Calu3 (cell line): ENCODE results near the gene MTUS2. TPM values are rescaled to one million over a fixed set of nuclear protein-coding genes. Genes with fewer than 3 reads are reported as not detected.

Experiments used
- BruUV-seq: library from RNA; stranded (reverse); fragments of 400-500 nt; replicated peaks from 2 replicates; lab custom pipeline; 2021; lab: Mats Ljungman, UMichigan
- CTCF ChIA-PET: fragments of 300-600 bp; sonication (Branson Sonifier 250); formaldehyde crosslinking; loops from one replicate; lab custom pipeline; 2022; ENCODE audit warnings: antibody characterized with exemption; lab: Charles Lee
- DNase-seq: peaks from one replicate; pipeline ENCODE4 v3.0.0; 2022
- H3K27ac Mint-ChIP-seq: one replicate; pipeline ENCODE4 v1.8.0; 2022; ENCODE audit warnings: mixed read lengths; ENCODE audit not compliant: unreplicated experiment
- H3K27me3 Mint-ChIP-seq: one replicate; pipeline ENCODE4 v1.8.0; 2022; ENCODE audit warnings: mixed read lengths; ENCODE audit not compliant: unreplicated experiment
- H3K36me3 Mint-ChIP-seq: one replicate; pipeline ENCODE4 v1.8.0; 2022; ENCODE audit warnings: mild to moderate bottlenecking, moderate library complexity, mixed read lengths; ENCODE audit not compliant: insufficient read depth, unreplicated experiment
- H3K4me1 Mint-ChIP-seq: one replicate; pipeline ENCODE4 v1.8.0; 2022; ENCODE audit warnings: mild to moderate bottlenecking, low read depth, mixed read lengths; ENCODE audit not compliant: unreplicated experiment
- H3K4me3 Mint-ChIP-seq: one replicate; pipeline ENCODE4 v1.8.0; 2022; ENCODE audit warnings: mild to moderate bottlenecking, low read depth, moderate library complexity, mixed read lengths; ENCODE audit not compliant: unreplicated experiment
- H3K9me3 Mint-ChIP-seq: one replicate; pipeline ENCODE4 v1.8.0; 2022; ENCODE audit warnings: low read depth, mixed read lengths; ENCODE audit not compliant: unreplicated experiment
- CTCF ChIP-seq: fragments of 200-600 bp; IDR thresholded peaks from one replicate; pipeline ENCODE4 v1.8.0; 2022; ENCODE audit warnings: antibody characterized with exemption; ENCODE audit not compliant: unreplicated experiment
- intact Hi-C: fragments of 100-400 bp; cut with micrococcal nuclease; formaldehyde crosslinking; loops from one replicate; pipeline ENCODE4 v1.10.0; 2022; ENCODE audit not compliant: unreplicated experiment
- total RNA-seq: library from RNA; stranded (reverse); gene quantifications from 2 replicates; pipeline ENCODE4 v1.2.3, GENCODE V29; 2022

MTUS2 gene
- total RNA-seq, 1 experiment from 2014 or later, result not detected

GRCh38 chr13:29140277-29140676, 320.1 kb downstream of the MTUS2 start:
- Mint-ChIP-seq H3K36me3 (no peaks in the 10 kb centered on the region), H3K27ac (no peak overlapping the region), H3K4me3 (no peak overlapping the region), H3K27me3 (no peaks in the 10 kb centered on the region), H3K4me1 (no peaks in the 10 kb centered on the region), H3K9me3 (peaks cover 12% of the 10 kb centered on the region)
- CTCF ChIA-PET, result no interaction called here
- BruUV-seq, result no TSS peak
- no peak for DNase-seq
- no peak for TF ChIP-seq CTCF
- intact Hi-C loops, result no loop called here

- peaks cover 3% of the 10 kb centered on the region for H3K9me3 Mint-ChIP-seq
- intact Hi-C loops, result no loop called here
- CTCF ChIA-PET, result no interaction called here
These were observed 323.7 kb downstream of the MTUS2 start for GRCh38 chr13:29143847-29144246.

GRCh38 chr13:29154390-29154789, 334.3 kb downstream of the MTUS2 start:
- no TSS peak for BruUV-seq
- CTCF ChIA-PET, result no interaction called here
- no peak for DNase-seq
- intact Hi-C loops, result no loop called here
- H3K4me3 Mint-ChIP-seq, result no peak overlapping the region
- TF ChIP-seq CTCF, result no peak
- peaks cover 9% of the 10 kb centered on the region for H3K9me3 Mint-ChIP-seq
- no peaks in the 10 kb centered on the region for H3K36me3 Mint-ChIP-seq
- no peaks in the 10 kb centered on the region for H3K27me3 Mint-ChIP-seq
- H3K4me1 Mint-ChIP-seq, result no peaks in the 10 kb centered on the region
- no peak overlapping the region for H3K27ac Mint-ChIP-seq

More at GRCh38 chr13:29143847-29144246, 323.7 kb downstream of the MTUS2 start:
- H3K4me1 Mint-ChIP-seq, result no peaks in the 10 kb centered on the region
- no peak overlapping the region for H3K27ac Mint-ChIP-seq
- no peaks in the 10 kb centered on the region for H3K36me3 Mint-ChIP-seq
- TF ChIP-seq CTCF, result no peak
- no peak overlapping the region for H3K4me3 Mint-ChIP-seq
- no peaks in the 10 kb centered on the region for H3K27me3 Mint-ChIP-seq
- BruUV-seq, result no TSS peak
- no peak for DNase-seq

GRCh38 chr13:29156136-29156535, 336.0 kb downstream of the MTUS2 start:
- TF ChIP-seq CTCF, result no peak
- no peaks in the 10 kb centered on the region for H3K4me1 Mint-ChIP-seq
- H3K36me3 Mint-ChIP-seq, result no peaks in the 10 kb centered on the region
- no peak overlapping the region for H3K4me3 Mint-ChIP-seq
- H3K27ac Mint-ChIP-seq, result no peak overlapping the region
- peaks cover 9% of the 10 kb centered on the region for H3K9me3 Mint-ChIP-seq
- BruUV-seq, result no TSS peak
- no peaks in the 10 kb centered on the region for H3K27me3 Mint-ChIP-seq
- intact Hi-C loops, result no loop called here
- DNase-seq, result no peak
- CTCF ChIA-PET, result no interaction called here

GRCh38 chr13:29159871-29160270, 339.7 kb downstream of the MTUS2 start:
- no peak for DNase-seq
- CTCF ChIA-PET, result no interaction called here
- H3K27ac Mint-ChIP-seq, result no peak overlapping the region
- TF ChIP-seq CTCF, result no peak
- BruUV-seq, result no TSS peak
- intact Hi-C loops, result no loop called here
- peaks cover 6% of the 10 kb centered on the region for H3K9me3 Mint-ChIP-seq
- H3K36me3 Mint-ChIP-seq, result no peaks in the 10 kb centered on the region
- H3K27me3 Mint-ChIP-seq, result no peaks in the 10 kb centered on the region
- no peak overlapping the region for H3K4me3 Mint-ChIP-seq
- H3K4me1 Mint-ChIP-seq, result no peaks in the 10 kb centered on the region
